ENCODE data around the gene MCMBP.

- TF ChIP-seq CTCF (IDR thresholded peaks at IDR 0.05) (no peak), POLR2A (IDR thresholded peaks at IDR 0.05) (no peak), EP300 (IDR thresholded peaks at IDR 0.05) (no peak)
Measured at GRCh38 chr10:119919271-119919670, 46.6 kb upstream of the MCMBP start.
